ENCODE data around the gene RET.

The RET gene

GRCh38 chr10:43055991-43056567 is 20.8 kb upstream of the RET start:
- H3K27ac ChIP-seq: no peak overlapping the region
- CTCF ChIA-PET: interaction anchor here (1.2 kb wide), 1 partner anchor 23 kb away, joined by 3 read pairs; no protein-coding TSS in a partner anchor
- DNase-seq (ENCODE audit: low spot score): no peak
- POLR2A ChIA-PET (ENCODE audit: low non-redundant PET): no interaction called here
- TF ChIP-seq CTCF (conservative IDR thresholded peaks at IDR 0.05; ENCODE audit: low read depth): no peak

- no peak overlapping the region for H3K27ac ChIP-seq
- POLR2A ChIA-PET (ENCODE audit: low non-redundant PET): no interaction called here
- TF ChIP-seq CTCF (conservative IDR thresholded peaks at IDR 0.05; ENCODE audit: low read depth): no peak
- CTCF ChIA-PET: no interaction called here
- no peak for DNase-seq (ENCODE audit: low spot score)
These were observed 20.3 kb upstream of the RET start for GRCh38 chr10:43056568-43057011.

GRCh38 chr10:43057231-43057711 is 19.6 kb upstream of the RET start:
- no peak overlapping the region for H3K27ac ChIP-seq
- no peak for DNase-seq (ENCODE audit: low spot score)
- TF ChIP-seq CTCF (conservative IDR thresholded peaks at IDR 0.05; ENCODE audit: low read depth): no peak
- ChIA-PET CTCF (no interaction called here), POLR2A (ENCODE audit: low non-redundant PET) (no interaction called here)

GRCh38 chr10:43057831-43058340 is 19.0 kb upstream of the RET start:
- no peak for DNase-seq (ENCODE audit: low spot score)
- no peak for TF ChIP-seq CTCF (conservative IDR thresholded peaks at IDR 0.05; ENCODE audit: low read depth)
- no peak overlapping the region for H3K27ac ChIP-seq
- POLR2A ChIA-PET (ENCODE audit: low non-redundant PET): no interaction called here
- CTCF ChIA-PET: no interaction called here

- ChIA-PET CTCF (interaction anchor here (1.9 kb wide), 1 partner anchor 16 kb away, joined by 7 read pairs; no protein-coding TSS in a partner anchor), POLR2A (ENCODE audit: low non-redundant PET) (no interaction called here)
- H3K27ac ChIP-seq: no peak overlapping the region
- no peak for DNase-seq (ENCODE audit: low spot score)
- TF ChIP-seq CTCF (conservative IDR thresholded peaks at IDR 0.05; ENCODE audit: low read depth): no peak
These were observed 18.0 kb upstream of the RET start for GRCh38 chr10:43058716-43059335.

- H3K27ac ChIP-seq: no peak overlapping the region
- no peak for DNase-seq (ENCODE audit: low spot score)
- ChIA-PET POLR2A (ENCODE audit: low non-redundant PET) (no interaction called here), CTCF (interaction anchor here (1.9 kb wide), 1 partner anchor 16 kb away, joined by 7 read pairs; no protein-coding TSS in a partner anchor)
- TF ChIP-seq CTCF (conservative IDR thresholded peaks at IDR 0.05; ENCODE audit: low read depth): no peak
These were observed 17.5 kb upstream of the RET start for GRCh38 chr10:43059336-43059720.

Data from RWPE1 (cell line).